Measurements from ENCODE around the gene SMAD6.
"Not testable (repeated sequence)": the region's sequence is repeated elsewhere in the genome, so short reads cannot be mapped to it uniquely, and the experiment has no call there.

Gene SMAD6

DNA sequence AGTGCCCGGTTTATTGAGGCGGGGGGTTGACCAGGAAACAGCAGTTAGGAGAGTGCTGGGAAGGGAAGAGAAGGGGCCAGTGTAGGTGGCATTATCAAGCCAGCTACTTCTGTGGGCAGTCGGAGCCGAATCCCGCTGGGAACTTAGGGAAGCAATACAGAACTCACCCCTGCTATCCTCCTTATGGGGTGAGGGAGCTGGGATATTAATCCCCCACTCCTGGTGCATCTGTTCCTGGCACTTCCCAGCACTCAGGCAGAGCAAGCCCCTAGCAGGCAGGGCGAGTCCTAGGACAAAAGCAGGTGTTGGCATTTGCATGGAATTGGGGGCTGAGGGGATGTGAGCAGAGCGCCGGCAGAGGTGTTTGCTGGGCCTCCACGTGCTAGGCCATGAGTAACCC, 48.6 kb downstream of the SMAD6 start:
- Histone ChIP-seq H3K27me3 (ENCODE audit: low read depth) (no peaks in the 10 kb centered on the region), H3K4me1 (peaks cover 49% of the 10 kb centered on the region), H3K4me3 (no peak overlapping the region), H3K9me3 (peaks cover 11% of the 10 kb centered on the region), H3K36me3 (replicated peaks) (peaks cover 11% of the 10 kb centered on the region)
- DNase-seq (ENCODE audit: low spot score in 2 of 2), result no peak
- in situ Hi-C loops (cut with MboI; ENCODE audit: low sequenced_read_pairs), result no loop called here

GRCh38 chr15:66751579-66751978, 49.5 kb downstream of the SMAD6 start:
- peaks cover 39% of the 10 kb centered on the region for H3K4me1 ChIP-seq
- DNase-seq (ENCODE audit: low spot score in 2 of 2), result peak in 1 of 2 experiments; percentile 62
- H3K27me3 ChIP-seq (ENCODE audit: low read depth), result no peaks in the 10 kb centered on the region

GRCh38 chr15:66752078-66752477, 50.0 kb downstream of the SMAD6 start:
- H3K4me3 ChIP-seq, result no peak overlapping the region
- DNase-seq (ENCODE audit: low spot score in 2 of 2), result no peak
- no peaks in the 10 kb centered on the region for H3K27me3 ChIP-seq (ENCODE audit: low read depth)
- in situ Hi-C loops (cut with MboI; ENCODE audit: low sequenced_read_pairs), result no loop called here
- peaks cover 12% of the 10 kb centered on the region for H3K9me3 ChIP-seq
- peaks cover 11% of the 10 kb centered on the region for H3K36me3 ChIP-seq (replicated peaks)
- H3K4me1 ChIP-seq, result peaks cover 34% of the 10 kb centered on the region

More at GRCh38 chr15:66751579-66751978, 49.5 kb downstream of the SMAD6 start:
- H3K4me3 ChIP-seq, result no peak overlapping the region
- peaks cover 12% of the 10 kb centered on the region for H3K9me3 ChIP-seq
- in situ Hi-C loops (cut with MboI; ENCODE audit: low sequenced_read_pairs), result no loop called here
- H3K36me3 ChIP-seq (replicated peaks), result peaks cover 11% of the 10 kb centered on the region

DNA sequence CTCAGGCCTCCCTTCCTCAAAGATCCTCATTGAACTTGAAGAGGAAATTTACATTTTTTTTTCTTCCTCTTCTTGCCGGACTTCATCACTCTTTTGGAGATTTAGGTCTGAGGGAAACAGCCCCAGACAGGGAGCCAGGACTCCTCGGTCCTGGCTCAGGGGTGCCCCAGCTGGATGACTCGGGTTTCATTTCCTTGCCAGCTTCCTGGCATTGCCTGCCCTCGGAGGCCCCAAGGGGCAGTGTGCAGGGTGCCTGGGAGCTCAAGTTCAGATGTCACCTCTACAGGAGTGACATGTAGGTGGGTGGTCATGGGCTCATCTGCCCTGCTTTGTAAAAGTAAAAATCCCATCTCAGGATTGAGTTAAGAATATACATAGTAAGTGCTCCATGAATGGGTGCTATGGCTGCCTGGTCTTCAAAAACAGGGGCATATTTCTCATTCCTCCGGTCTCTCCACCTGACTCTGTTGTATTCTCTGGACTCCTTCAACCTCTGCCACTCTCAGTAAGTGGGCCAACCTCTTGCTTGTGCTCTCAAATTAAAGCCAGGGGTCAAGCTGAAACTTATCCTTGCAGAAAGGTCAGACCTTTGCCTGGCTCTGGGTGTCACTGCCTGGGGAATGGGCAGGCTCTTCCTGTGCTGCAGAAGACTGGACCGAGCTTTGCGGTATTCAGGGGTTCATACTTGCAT, 51.8 kb downstream of the SMAD6 start:
- peaks cover 25% of the 10 kb centered on the region for H3K4me1 ChIP-seq
- in situ Hi-C loops (cut with MboI; ENCODE audit: low sequenced_read_pairs), result no loop called here
- no peaks in the 10 kb centered on the region for H3K27me3 ChIP-seq (ENCODE audit: low read depth)
- no peak overlapping the region for H3K4me3 ChIP-seq
- no peak for DNase-seq (ENCODE audit: low spot score in 2 of 2)
- peaks cover 11% of the 10 kb centered on the region for H3K36me3 ChIP-seq (replicated peaks)
- peaks cover 12% of the 10 kb centered on the region for H3K9me3 ChIP-seq

- in situ Hi-C loops (cut with MboI; ENCODE audit: low sequenced_read_pairs), result no loop called here
- peaks cover 28% of the 10 kb centered on the region for H3K4me1 ChIP-seq
- H3K36me3 ChIP-seq (replicated peaks), result peaks cover 11% of the 10 kb centered on the region
- DNase-seq (ENCODE audit: low spot score in 2 of 2), result no peak
- no peak overlapping the region for H3K4me3 ChIP-seq
- peaks cover 12% of the 10 kb centered on the region for H3K9me3 ChIP-seq
- H3K27me3 ChIP-seq (ENCODE audit: low read depth), result no peaks in the 10 kb centered on the region
Observed at GRCh38 chr15:66754789-66755188, 52.8 kb downstream of the SMAD6 start.

- peaks cover 11% of the 10 kb centered on the region for H3K36me3 ChIP-seq (replicated peaks)
- in situ Hi-C loops (cut with MboI; ENCODE audit: low sequenced_read_pairs), result no loop called here
Observed at GRCh38 chr15:66755298-66756068, 53.4 kb downstream of the SMAD6 start.

GRCh38 chr15:66756295-66756694, 54.3 kb downstream of the SMAD6 start:
- in situ Hi-C loops (cut with MboI; ENCODE audit: low sequenced_read_pairs), result no loop called here
- Histone ChIP-seq H3K4me3 (no peak overlapping the region), H3K27me3 (ENCODE audit: low read depth) (no peaks in the 10 kb centered on the region), H3K4me1 (peaks cover 27% of the 10 kb centered on the region), H3K36me3 (replicated peaks) (peaks cover 11% of the 10 kb centered on the region), H3K9me3 (peaks cover 12% of the 10 kb centered on the region)
- DNase-seq (ENCODE audit: low spot score in 2 of 2), result no peak

More at GRCh38 chr15:66755298-66756068, 53.4 kb downstream of the SMAD6 start:
- DNase-seq (ENCODE audit: low spot score in 2 of 2), result no peak
- peaks cover 28% of the 10 kb centered on the region for H3K4me1 ChIP-seq
- peaks cover 12% of the 10 kb centered on the region for H3K9me3 ChIP-seq
- H3K27me3 ChIP-seq (ENCODE audit: low read depth), result no peaks in the 10 kb centered on the region
- no peak overlapping the region for H3K4me3 ChIP-seq

DNA sequence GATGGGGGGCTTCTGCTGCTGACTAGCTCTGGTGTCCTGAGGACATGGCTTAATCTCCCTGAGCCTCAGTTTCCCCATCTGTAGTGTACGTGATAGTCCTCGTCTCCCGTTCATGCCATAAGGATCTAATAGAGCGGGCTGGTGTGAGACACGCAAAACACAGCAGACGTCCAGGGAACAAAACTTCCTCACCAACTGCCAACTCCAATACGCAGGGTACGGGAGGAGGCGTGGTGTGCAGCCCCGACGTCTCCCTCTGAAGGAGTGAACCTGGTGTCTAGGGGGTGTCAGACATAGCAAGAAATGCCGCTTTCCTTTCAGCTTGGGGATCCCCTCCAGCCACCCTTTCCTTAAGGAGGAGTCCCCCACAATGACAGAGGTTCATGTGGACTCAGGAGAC, 55.0 kb downstream of the SMAD6 start:
- in situ Hi-C loops (cut with MboI; ENCODE audit: low sequenced_read_pairs), result no loop called here
- Histone ChIP-seq H3K4me3 (no peak overlapping the region), H3K36me3 (replicated peaks) (peaks cover 11% of the 10 kb centered on the region), H3K27me3 (ENCODE audit: low read depth) (no peaks in the 10 kb centered on the region), H3K9me3 (peaks cover 12% of the 10 kb centered on the region), H3K4me1 (peaks cover 19% of the 10 kb centered on the region)
- no peak for DNase-seq (ENCODE audit: low spot score in 2 of 2)

GRCh38 chr15:66757521-66757920, 55.5 kb downstream of the SMAD6 start:
- Histone ChIP-seq H3K4me3 (no peak overlapping the region), H3K36me3 (replicated peaks) (peaks cover 11% of the 10 kb centered on the region), H3K27me3 (ENCODE audit: low read depth) (no peaks in the 10 kb centered on the region), H3K9me3 (peaks cover 12% of the 10 kb centered on the region), H3K4me1 (peaks cover 18% of the 10 kb centered on the region)
- in situ Hi-C loops (cut with MboI; ENCODE audit: low sequenced_read_pairs), result no loop called here
- no peak for DNase-seq (ENCODE audit: low spot score in 2 of 2)

GRCh38 chr15:66758217-66758616, 56.2 kb downstream of the SMAD6 start:
- peaks cover 12% of the 10 kb centered on the region for H3K9me3 ChIP-seq
- peaks cover 11% of the 10 kb centered on the region for H3K36me3 ChIP-seq (replicated peaks)
- in situ Hi-C loops (cut with MboI; ENCODE audit: low sequenced_read_pairs); DNase-seq (ENCODE audit: low spot score in 2 of 2); H3K27me3 ChIP-seq (ENCODE audit: low read depth); H3K4me3 ChIP-seq: not testable (repeated sequence)
- H3K4me1 ChIP-seq, result peaks cover 18% of the 10 kb centered on the region

DNA sequence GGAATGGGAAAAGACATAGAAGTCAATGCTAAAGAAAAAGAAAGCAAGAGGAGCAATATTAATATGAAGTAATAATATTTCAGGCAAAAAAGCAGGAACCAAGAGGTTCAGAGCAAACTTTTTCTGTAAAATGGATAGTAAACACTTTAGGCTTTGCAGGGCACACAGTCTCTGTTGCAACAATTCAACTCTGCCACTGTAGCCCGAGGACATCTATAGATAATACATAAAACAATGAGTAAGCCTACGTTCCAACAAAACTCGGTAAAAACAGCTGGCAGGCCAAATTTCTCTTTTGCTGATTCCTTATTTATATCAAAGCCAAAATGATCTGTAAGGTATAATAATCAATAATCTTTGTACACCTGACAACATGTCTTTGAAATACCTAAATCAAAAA, 56.8 kb downstream of the SMAD6 start:
- DNase-seq (ENCODE audit: low spot score in 2 of 2), result peak in 1 of 2 experiments; percentile 44
- H3K36me3 ChIP-seq (replicated peaks), result peaks cover 11% of the 10 kb centered on the region
- in situ Hi-C loops (cut with MboI; ENCODE audit: low sequenced_read_pairs), result no loop called here
- H3K4me1 ChIP-seq, result peaks cover 18% of the 10 kb centered on the region
- H3K4me3 ChIP-seq, result no peak overlapping the region
- H3K9me3 ChIP-seq, result peaks cover 12% of the 10 kb centered on the region
- H3K27me3 ChIP-seq (ENCODE audit: low read depth), result no peaks in the 10 kb centered on the region

- no peak for DNase-seq (ENCODE audit: low spot score in 2 of 2)
- H3K9me3 ChIP-seq, result peaks cover 4% of the 10 kb centered on the region
- no peaks in the 10 kb centered on the region for H3K27me3 ChIP-seq (ENCODE audit: low read depth)
- peaks cover 19% of the 10 kb centered on the region for H3K4me1 ChIP-seq
- H3K36me3 ChIP-seq (replicated peaks), result peaks cover 3% of the 10 kb centered on the region
- no peak overlapping the region for H3K4me3 ChIP-seq
- in situ Hi-C loops (cut with MboI; ENCODE audit: low sequenced_read_pairs), result no loop called here
Observed at GRCh38 chr15:66760097-66760967, 58.3 kb downstream of the SMAD6 start.

GRCh38 chr15:66760968-66761725, 59.1 kb downstream of the SMAD6 start:
- Histone ChIP-seq H3K4me3 (no peak overlapping the region), H3K4me1 (peaks cover 27% of the 10 kb centered on the region), H3K9me3 (no peaks in the 10 kb centered on the region; the same call in 1 of the 2 replicates), H3K27me3 (ENCODE audit: low read depth) (no peaks in the 10 kb centered on the region), H3K36me3 (replicated peaks) (no peaks in the 10 kb centered on the region)
- no peak for DNase-seq (ENCODE audit: low spot score in 2 of 2)
- in situ Hi-C loops (cut with MboI; ENCODE audit: low sequenced_read_pairs), result no loop called here
